B cell (primary cell): Measurements from ENCODE around the gene GPR62. TPM values are rescaled to one million over a fixed set of nuclear protein-coding genes. Genes with fewer than 3 reads are reported as not detected.

ENCODE experiments used
- ATAC-seq: fragments of 200-7000 bp; cut with Tn5 transposase; one replicate; pipeline ENCODE4 v1.10.0; 2021; ENCODE audit warnings: low read depth, mild to moderate bottlenecking, moderate number of reproducible peaks, moderate library complexity
- CTCF ChIA-PET: fragments of 350-600 bp; sonication (Branson Sonifier 250); formaldehyde crosslinking; loops from one replicate; lab custom pipeline; 2021; ENCODE audit warnings: antibody characterized with exemption, inconsistent platforms; lab: Charles Lee
- POLR2A ChIA-PET: fragments of 350-600 bp; sonication (Branson Sonifier 250); formaldehyde crosslinking; loops from one replicate; lab custom pipeline; 2021; ENCODE audit warnings: antibody characterized with exemption; lab: Charles Lee
- DNase-seq: peaks from one replicate; pipeline ENCODE4 v3.0.0; 2013
- H2AFZ ChIP-seq: 2 replicates; pipeline ENCODE4 v1.6.1; 2012; ENCODE audit warnings: mild to moderate bottlenecking, low read depth, low read length; ENCODE audit not compliant: insufficient read depth, poor library complexity, severe bottlenecking
- H3K27ac ChIP-seq, 2 donors: 1 replicate in 1 of 2; 2 replicates in 1 of 2; pipeline ENCODE4 v1.5.1; 2012 to 2013; ENCODE audit warnings: low read length in 2 of 2, mild to moderate bottlenecking in 2 of 2, moderate library complexity in 1 of 2
- H3K27me3 ChIP-seq, 4 experiments: fragments of 200-600 bp in 1 of 4; sonication (generic) in 1 of 4; replicated peaks in 1 of 4; 1 replicate in 2 of 4; 2 replicates in 2 of 4; pipeline versions ENCODE4 v1.6.1 to v1.7.0; 2013 to 2016; ENCODE audit warnings: low read length in 3 of 4, mild to moderate bottlenecking in 2 of 4, mixed read lengths in 1 of 4, moderate library complexity in 1 of 4; ENCODE audit not compliant: insufficient read depth in 4 of 4, control insufficient read depth in 3 of 4; ENCODE audit errors: control extremely low read depth in 1 of 4
- H3K36me3 ChIP-seq, 2 experiments: replicated peaks in 1 of 2; 1 replicate in 1 of 2; 2 replicates in 1 of 2; pipeline versions ENCODE4 v1.6.1 to v1.7.1; 2013; ENCODE audit warnings: low read length in 1 of 2; ENCODE audit not compliant: insufficient read depth in 2 of 2, control insufficient read depth in 1 of 2; ENCODE audit errors: control extremely low read depth in 1 of 2, extremely low read depth in 1 of 2
- H3K4me1 ChIP-seq, 2 donors: fragments of 200-600 bp in 1 of 2; sonication (generic) in 1 of 2; 1 replicate in 1 of 2; 2 replicates in 1 of 2; pipeline versions ENCODE4 v1.5.1 to v1.6.1; 2013 to 2017; ENCODE audit warnings: low read length in 2 of 2; ENCODE audit not compliant: control insufficient read depth in 2 of 2, insufficient read depth in 2 of 2
- H3K4me2 ChIP-seq: replicated peaks from 2 replicates; pipeline ENCODE3; 2012; ENCODE audit warnings: mild to moderate bottlenecking, low read depth, low read length; ENCODE audit not compliant: poor library complexity, severe bottlenecking
- H3K4me3 ChIP-seq, 5 experiments: fragments of 200-600 bp in 1 of 5; sonication (generic) in 1 of 5; 1 replicate in 3 of 5; 2 replicates in 2 of 5; pipeline versions ENCODE4 v1.5.1 to v1.7.0; 2011 to 2016; ENCODE audit warnings: low read length in 4 of 5, mild to moderate bottlenecking in 4 of 5, low read depth in 2 of 5, control low read depth in 1 of 5, moderate library complexity in 1 of 5; ENCODE audit not compliant: insufficient read depth in 1 of 5; ENCODE audit errors: control extremely low read depth in 1 of 5, extremely low read depth in 1 of 5
- H3K79me2 ChIP-seq: fragments of 200-600 bp; sonication (generic); one replicate; pipeline ENCODE4 v1.6.0; 2016; ENCODE audit warnings: low read length; ENCODE audit not compliant: control insufficient read depth, insufficient read depth
- H3K9ac ChIP-seq: fragments of 200-600 bp; sonication (generic); 2 replicates; pipeline ENCODE4 v1.6.1; 2017; ENCODE audit warnings: mild to moderate bottlenecking, low read length, moderate library complexity
- H3K9me3 ChIP-seq, 3 donors: one replicate each; pipeline versions ENCODE4 v1.6.1 to v1.7.1; 2013; ENCODE audit warnings: low read length in 2 of 3; ENCODE audit not compliant: control insufficient read depth in 2 of 3, insufficient read depth in 1 of 3; ENCODE audit errors: control extremely low read depth in 1 of 3
- H4K20me1 ChIP-seq: 2 replicates; pipeline ENCODE4 v1.6.0; 2012; ENCODE audit warnings: mild to moderate bottlenecking, low read length; ENCODE audit not compliant: insufficient read depth, control insufficient read depth, poor library complexity, severe bottlenecking
- H3K27ac Mint-ChIP-seq: one replicate; pipeline ENCODE4 v1.8.0; 2021; ENCODE audit warnings: mixed read lengths
- H3K27me3 Mint-ChIP-seq: one replicate; pipeline ENCODE4 v1.8.0; 2021; ENCODE audit warnings: mixed read lengths
- H3K4me1 Mint-ChIP-seq: one replicate; pipeline ENCODE4 v1.8.0; 2021; ENCODE audit warnings: mixed read lengths
- H3K4me3 Mint-ChIP-seq: one replicate; pipeline ENCODE4 v1.8.0; 2021; ENCODE audit warnings: mixed read lengths
- H3K9me3 Mint-ChIP-seq: one replicate; pipeline ENCODE4 v1.8.0; 2022; ENCODE audit warnings: mixed read lengths; ENCODE audit not compliant: insufficient read depth
- CTCF ChIP-seq: fragments of 200-600 bp; IDR thresholded peaks from one replicate; pipeline ENCODE4 v1.8.0; 2022; ENCODE audit warnings: antibody characterized with exemption, mild to moderate bottlenecking
- EZH2 ChIP-seq: IDR thresholded peaks from 2 replicates; pipeline ENCODE4 v1.6.1; 2012; ENCODE audit warnings: borderline replicate concordance, low read depth, mild to moderate bottlenecking, moderate library complexity, low read length; ENCODE audit not compliant: insufficient read depth, poor library complexity, severe bottlenecking
- WGBS: methylation state at CpG from one replicate; pipeline ENCODE4 v1.1.5; 2013; ENCODE audit warnings: missing lambda C conversion rate; ENCODE audit not compliant: insufficient coverage; 5-methylcytosine and 5-hydroxymethylcytosine counted together
- intact Hi-C: fragments of 100-400 bp; cut with micrococcal nuclease; formaldehyde crosslinking; loops from one replicate; pipeline ENCODE4 v1.10.0; 2022
- polyA plus RNA-seq: library from polyadenylated mRNA; depleted of rRNA; stranded (reverse); fragments of >200 nt; gene quantifications from 2 replicates; pipeline ENCODE4 v1.2.3, GENCODE V29; 2012
- total RNA-seq, 2 donors: library from RNA; stranded (reverse); fragments of 120-200 nt in 1 of 2; gene quantifications; 1 replicate in 1 of 2; 2 replicates in 1 of 2; pipeline versions ENCODE4 v1.2.3 to v1.2.4, GENCODE V29; 2013 to 2022

GPR62 gene
- total and polyA plus RNA-seq, 2 donors (not counting 1 experiment from before 2014, with no cell fraction given), result not detected

DNA sequence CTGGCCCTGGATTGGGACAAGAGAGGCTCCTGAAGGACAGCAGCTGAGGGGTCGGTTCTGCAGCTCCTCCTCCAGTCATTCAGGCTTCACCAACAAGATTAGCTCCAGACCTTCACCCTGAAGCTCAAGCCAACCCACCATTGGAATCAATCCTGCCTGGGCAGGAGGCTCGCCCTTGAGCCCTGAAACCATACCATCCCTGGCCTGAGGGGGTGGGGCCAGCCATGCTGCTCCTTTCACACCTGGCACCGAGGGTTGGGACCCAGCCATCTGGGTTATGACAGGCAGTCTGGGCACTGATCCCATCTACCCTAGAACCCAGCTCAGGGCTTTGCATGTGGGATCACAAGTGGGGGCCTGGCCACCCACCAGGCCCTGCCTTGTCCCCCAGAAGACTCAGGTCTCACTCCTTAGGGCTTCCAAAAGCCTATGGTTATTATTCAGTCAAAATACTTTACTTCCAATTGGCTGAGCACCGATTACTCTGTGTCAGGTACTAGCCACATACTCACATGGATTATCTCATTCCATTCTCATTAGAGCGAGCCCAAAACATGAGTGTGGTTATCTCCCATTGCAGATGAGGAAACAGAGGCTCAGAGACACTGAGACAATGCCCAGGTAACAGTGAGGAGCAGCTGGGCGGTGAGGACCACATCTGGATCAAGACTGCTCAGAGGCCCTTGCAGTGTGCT, 15.6 kb downstream of the GPR62 start:
- Histone ChIP-seq H3K4me3 (no peak overlapping the region), H3K9ac (no peak overlapping the region), H3K36me3 (peaks cover 0 to 3% of the 10 kb centered on the region in 2 experiments), H3K4me1 (peaks cover 18 to 40% of the 10 kb centered on the region in 2 donors), H3K27me3 (no peaks in the 10 kb centered on the region), H3K4me2 (no peak overlapping the region), H4K20me1 (no peaks in the 10 kb centered on the region), H3K27ac (no peak overlapping the region), H3K9me3 (no peaks in the 10 kb centered on the region), H2AFZ (no peak overlapping the region), H3K79me2 (peaks cover 18% of the 10 kb centered on the region)
- DNase-seq (no peak), ATAC-seq (no peak)
- POLR2A ChIA-PET, result interaction anchor here (0.9 kb wide), 1 partner anchor 29 kb away, joined by 3 read pairs; the partner anchor contains the start of gene RRP9
- peak overlapping the region; percentile 13 for H3K4me3 Mint-ChIP-seq
- H3K27me3 Mint-ChIP-seq, result no peaks in the 10 kb centered on the region
- no peaks in the 10 kb centered on the region for H3K9me3 Mint-ChIP-seq
- CTCF ChIA-PET, result interaction anchor here (0.8 to 4.8 kb wide), 4 partner anchors 8 to 29 kb away, joined by 3 to 45 read pairs (median 5); partner anchors contain the start of genes PARP3 and RRP9
- WGBS, result 94% methylated on average over 6 of the region's 6 CpGs
- intact Hi-C loops, result loop anchor here (10.0 kb wide), 1 partner anchor 734 kb away; the partner anchor contains the start of genes GLT8D1 and SPCS1
- TF ChIP-seq CTCF (no peak), EZH2 (no peak)
- H3K27ac Mint-ChIP-seq, result no peak overlapping the region
- peaks cover 35% of the 10 kb centered on the region for H3K4me1 Mint-ChIP-seq

GRCh38 chr3:51971350-51971749, 16.2 kb downstream of the GPR62 start:
- Histone ChIP-seq H2AFZ (no peak overlapping the region), H3K4me1 (peaks cover 20 to 41% of the 10 kb centered on the region in 2 donors), H3K4me2 (no peak overlapping the region), H3K79me2 (peaks cover 16% of the 10 kb centered on the region), H3K9me3 (no peaks in the 10 kb centered on the region), H3K4me3 (no peak overlapping the region), H4K20me1 (no peaks in the 10 kb centered on the region), H3K27ac (no peak overlapping the region), H3K27me3 (no peaks in the 10 kb centered on the region), H3K9ac (no peak overlapping the region), H3K36me3 (peaks cover 0 to 3% of the 10 kb centered on the region in 2 experiments)
- WGBS, result 92% methylated on average over 11 of the region's 11 CpGs
- ChIA-PET POLR2A (no interaction called here), CTCF (interaction anchor here (0.8 to 4.8 kb wide), 3 partner anchors 9 to 29 kb away, joined by 3 to 45 read pairs (median 3); partner anchors contain the start of genes PARP3 and RRP9)
- ATAC-seq, result no peak
- H3K4me1 Mint-ChIP-seq, result peaks cover 36% of the 10 kb centered on the region
- no peaks in the 10 kb centered on the region for H3K27me3 Mint-ChIP-seq
- no peak overlapping the region for H3K4me3 Mint-ChIP-seq
- DNase-seq, result no peak
- no peak overlapping the region for H3K27ac Mint-ChIP-seq
- TF ChIP-seq EZH2, result no peak
- no peak for TF ChIP-seq CTCF
- no peaks in the 10 kb centered on the region for H3K9me3 Mint-ChIP-seq
- intact Hi-C loops, result loop anchor here (10.0 kb wide), 1 partner anchor 733 kb away; the partner anchor contains the start of genes GLT8D1 and SPCS1
